CD4-positive, alpha-beta memory T cell (primary cell): ENCODE measurements around the gene GRM6. TPM values are rescaled to one million over a fixed set of nuclear protein-coding genes. Genes with fewer than 3 reads are reported as not detected.

ENCODE experiments used
- CTCF ChIA-PET: fragments of 350-600 bp; sonication (Branson Sonifier 250); formaldehyde crosslinking; loops from one replicate; lab custom pipeline; 2021; ENCODE audit warnings: inconsistent platforms; ENCODE audit not compliant: partially characterized antibody; lab: Charles Lee
- POLR2A ChIA-PET: fragments of 350-600 bp; sonication (Branson Sonifier 250); formaldehyde crosslinking; loops from one replicate; lab custom pipeline; 2021; ENCODE audit not compliant: partially characterized antibody; lab: Charles Lee
- DNase-seq, 5 donors: peaks; one replicate each; pipeline versions ENCODE4 v3.0.0 to v3.0.0-alpha.2; 2020 to 2022; ENCODE audit warnings: mixed read lengths in 1 of 5
- H3K27ac ChIP-seq: one replicate; pipeline ENCODE4 v1.7.0; 2013; ENCODE audit warnings: low read depth, low read length
- H3K27me3 ChIP-seq: 2 replicates; pipeline ENCODE4 v1.7.0; 2013; ENCODE audit warnings: mild to moderate bottlenecking, low read length, moderate library complexity; ENCODE audit not compliant: insufficient read depth
- H3K36me3 ChIP-seq: 2 replicates; pipeline ENCODE4 v1.7.0; 2013; ENCODE audit warnings: mild to moderate bottlenecking, low read length, moderate library complexity; ENCODE audit not compliant: insufficient read depth
- H3K4me1 ChIP-seq: 2 replicates; pipeline ENCODE4 v1.7.0; 2013; ENCODE audit warnings: mild to moderate bottlenecking, low read length, moderate library complexity; ENCODE audit not compliant: insufficient read depth
- H3K4me3 ChIP-seq, 2 donors: one replicate each; pipeline ENCODE4 v1.7.0; 2013; ENCODE audit warnings: low read length in 2 of 2, mild to moderate bottlenecking in 1 of 2
- H3K9me3 ChIP-seq, 2 donors: one replicate each; pipeline ENCODE4 v1.7.0; 2013; ENCODE audit warnings: low read length in 2 of 2, control low read depth in 1 of 2; ENCODE audit not compliant: control insufficient read depth in 1 of 2
- H3K27ac Mint-ChIP-seq, 7 donors: one replicate each; pipeline ENCODE4 v1.8.0; 2020 to 2021; ENCODE audit warnings: mixed read lengths in 7 of 7, mild to moderate bottlenecking in 6 of 7, inconsistent platforms in 3 of 7, moderate library complexity in 3 of 7
- H3K27me3 Mint-ChIP-seq, 2 donors: one replicate each; pipeline ENCODE4 v1.8.0; 2020 to 2021; ENCODE audit warnings: mixed read lengths in 2 of 2
- H3K36me3 Mint-ChIP-seq, 2 donors: one replicate each; pipeline ENCODE4 v1.8.0; 2020 to 2021; ENCODE audit warnings: mixed read lengths in 2 of 2, inconsistent platforms in 1 of 2, mild to moderate bottlenecking in 1 of 2
- H3K4me1 Mint-ChIP-seq, 4 donors: one replicate each; pipeline ENCODE4 v1.8.0; 2020 to 2021; ENCODE audit warnings: mixed read lengths in 4 of 4, mild to moderate bottlenecking in 1 of 4
- H3K4me3 Mint-ChIP-seq, 8 donors: one replicate each; pipeline ENCODE4 v1.8.0; 2020 to 2021; ENCODE audit warnings: mixed read lengths in 8 of 8, mild to moderate bottlenecking in 7 of 8, moderate library complexity in 6 of 8, inconsistent platforms in 3 of 8
- H3K9me3 Mint-ChIP-seq, 8 donors: one replicate each; pipeline ENCODE4 v1.8.0; 2020 to 2021; ENCODE audit warnings: mixed read lengths in 8 of 8, mild to moderate bottlenecking in 5 of 8, inconsistent platforms in 3 of 8, moderate library complexity in 1 of 8
- intact Hi-C: fragments of 100-400 bp; cut with micrococcal nuclease; formaldehyde crosslinking; loops from one replicate; pipeline ENCODE4 v1.15.1; 2023
- polyA plus RNA-seq, 2 donors: library from polyadenylated mRNA; unstranded; fragments of 300-500 nt; fragmentation: Illumina TruSeq; gene quantifications; one replicate each; pipeline ENCODE4 v1.2.3, GENCODE V29; 2021
- total RNA-seq, 2 experiments: library from RNA; stranded (reverse); gene quantifications; one replicate each; pipeline ENCODE4 v1.2.3, GENCODE V29; 2021

Gene GRM6
- total and polyA plus RNA-seq, 4 experiments from 2014 or later, result not detected

DNA sequence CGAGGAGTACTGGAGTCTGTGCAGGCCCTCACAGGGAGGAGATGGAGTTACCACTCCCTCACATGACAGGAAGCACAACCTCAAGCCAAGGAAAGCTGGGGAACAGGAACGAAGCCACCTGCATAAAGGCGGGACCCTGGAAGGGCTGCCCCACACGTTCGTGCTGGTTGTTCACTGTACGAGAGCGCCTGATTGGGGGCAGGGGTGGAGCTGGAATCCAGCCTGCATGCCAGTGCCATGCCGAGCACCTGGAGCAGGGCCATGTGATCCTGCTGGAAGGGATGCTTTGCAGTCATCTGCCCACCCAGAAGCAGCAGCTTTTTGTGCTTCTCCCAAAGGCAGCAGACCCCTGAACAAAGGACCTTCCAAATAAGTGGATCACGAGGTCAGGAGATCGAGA is 11.4 kb downstream of the GRM6 start:
- no peak overlapping the region for H3K27ac ChIP-seq
- intact Hi-C loops, result no loop called here
- H3K27me3 Mint-ChIP-seq, result no peaks in the 10 kb centered on the region
- no peak overlapping the region for H3K27ac Mint-ChIP-seq
- no peak overlapping the region for H3K4me3 ChIP-seq
- no peaks in the 10 kb centered on the region for H3K27me3 ChIP-seq
- peaks cover 4 to 52% (median 31%) of the 10 kb centered on the region in 8 donors for H3K9me3 Mint-ChIP-seq
- H3K4me1 Mint-ChIP-seq, result peaks cover 0 to 1% (median 0%) of the 10 kb centered on the region in 4 donors
- H3K36me3 ChIP-seq, result no peaks in the 10 kb centered on the region
- no peaks in the 10 kb centered on the region for H3K4me1 ChIP-seq
- POLR2A ChIA-PET, result no interaction called here
- H3K4me3 Mint-ChIP-seq, result no peak overlapping the region
- DNase-seq, result no peak
- CTCF ChIA-PET, result no interaction called here
- H3K36me3 Mint-ChIP-seq, result peaks cover 0 to 4% of the 10 kb centered on the region in 2 donors
- no peaks in the 10 kb centered on the region for H3K9me3 ChIP-seq

DNA sequence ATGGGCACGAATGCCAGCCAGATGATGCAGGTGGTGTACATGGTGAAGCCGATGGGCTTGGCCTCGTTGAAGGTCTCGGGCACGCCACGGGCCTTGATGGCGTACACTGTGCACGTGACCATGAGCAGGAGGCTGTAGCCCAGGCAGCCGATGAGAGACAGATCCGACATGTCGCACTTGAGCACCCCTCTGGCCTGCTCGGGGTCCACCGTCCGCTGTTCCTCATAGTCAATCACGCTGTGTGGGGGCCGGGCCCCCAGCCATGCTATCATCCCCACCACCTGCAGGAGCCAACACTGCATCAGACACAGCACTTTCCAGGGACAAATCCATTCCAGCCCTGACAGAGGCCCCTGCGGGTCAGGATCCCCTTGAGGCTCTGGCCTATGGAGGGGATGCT is 12.2 kb downstream of the GRM6 start:
- H3K36me3 ChIP-seq, result no peaks in the 10 kb centered on the region
- intact Hi-C loops, result no loop called here
- H3K27me3 ChIP-seq, result no peaks in the 10 kb centered on the region
- H3K9me3 Mint-ChIP-seq, result peaks cover 4 to 54% (median 36%) of the 10 kb centered on the region in 8 donors
- H3K36me3 Mint-ChIP-seq, result peaks cover under 1 to 5% of the 10 kb centered on the region in 2 donors
- CTCF ChIA-PET, result interaction anchor here (0.7 kb wide), 1 partner anchor 47 kb away, joined by 3 read pairs; no protein-coding TSS in a partner anchor
- H3K4me1 ChIP-seq, result no peaks in the 10 kb centered on the region
- H3K4me3 Mint-ChIP-seq, result no peak overlapping the region
- no peak overlapping the region for H3K27ac ChIP-seq
- peaks cover 0 to under 1% of the 10 kb centered on the region in 2 donors for H3K27me3 Mint-ChIP-seq
- no peaks in the 10 kb centered on the region for H3K9me3 ChIP-seq
- H3K27ac Mint-ChIP-seq, result no peak overlapping the region
- DNase-seq, result no peak
- no peak overlapping the region for H3K4me3 ChIP-seq
- peaks cover 0 to 1% (median 0%) of the 10 kb centered on the region in 4 donors for H3K4me1 Mint-ChIP-seq
- POLR2A ChIA-PET, result no interaction called here

DNA sequence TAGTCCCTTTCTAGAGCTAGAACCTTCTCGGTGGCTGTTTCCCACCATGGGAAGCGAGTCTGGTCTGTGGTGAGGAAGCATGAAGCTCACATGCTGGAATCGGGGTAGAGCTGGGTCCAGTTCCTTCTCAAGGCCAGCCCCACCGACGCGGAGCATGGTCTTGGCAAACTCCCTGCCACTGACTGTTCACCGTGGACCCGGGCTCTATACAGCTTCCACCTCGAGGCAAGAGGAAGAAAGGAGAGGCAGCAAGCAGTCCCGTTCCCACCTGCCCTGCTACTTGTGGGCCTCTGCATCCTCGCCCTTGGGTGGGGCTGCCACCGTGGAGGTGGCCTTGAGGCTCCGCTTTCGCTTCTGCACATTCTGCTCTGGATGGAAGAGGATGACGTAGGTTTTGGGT is 13.7 kb downstream of the GRM6 start:
- peaks cover 0 to 5% of the 10 kb centered on the region in 2 donors for H3K27me3 Mint-ChIP-seq
- POLR2A ChIA-PET, result no interaction called here
- peaks cover 6 to 66% (median 45%) of the 10 kb centered on the region in 8 donors for H3K9me3 Mint-ChIP-seq
- CTCF ChIA-PET, result no interaction called here
- Histone ChIP-seq H3K4me1 (no peaks in the 10 kb centered on the region), H3K27me3 (no peaks in the 10 kb centered on the region), H3K4me3 (no peak overlapping the region), H3K9me3 (peaks cover 0 to 8% of the 10 kb centered on the region in 2 donors), H3K36me3 (no peaks in the 10 kb centered on the region), H3K27ac (no peak overlapping the region)
- intact Hi-C loops, result no loop called here
- peaks cover 0 to 1% (median 0%) of the 10 kb centered on the region in 4 donors for H3K4me1 Mint-ChIP-seq
- no peak for DNase-seq
- H3K27ac Mint-ChIP-seq, result no peak overlapping the region
- peaks cover 3 to 8% of the 10 kb centered on the region in 2 donors for H3K36me3 Mint-ChIP-seq
- no peak overlapping the region for H3K4me3 Mint-ChIP-seq

DNA sequence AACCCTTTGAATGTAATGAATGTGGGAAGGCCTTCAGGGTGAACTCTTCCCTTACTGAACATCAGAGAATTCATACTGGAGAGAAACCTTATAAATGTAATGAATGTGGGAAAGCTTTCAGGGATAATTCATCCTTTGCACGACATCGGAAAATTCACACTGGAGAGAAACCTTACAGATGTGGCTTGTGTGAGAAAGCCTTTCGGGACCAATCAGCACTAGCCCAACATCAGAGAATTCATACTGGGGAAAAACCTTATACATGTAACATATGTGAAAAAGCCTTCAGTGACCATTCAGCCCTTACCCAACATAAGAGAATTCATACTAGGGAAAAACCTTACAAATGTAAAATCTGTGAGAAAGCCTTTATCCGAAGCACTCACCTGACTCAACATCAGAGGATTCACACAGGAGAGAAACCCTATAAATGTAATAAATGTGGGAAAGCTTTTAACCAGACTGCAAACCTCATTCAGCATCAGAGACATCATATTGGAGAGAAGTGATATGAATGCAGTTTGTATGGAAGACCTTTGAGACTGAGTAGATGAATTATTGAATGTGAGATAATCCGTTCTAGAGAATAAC is 29.6 kb downstream of the GRM6 start:
- H3K4me1 ChIP-seq, result no peaks in the 10 kb centered on the region
- Mint-ChIP-seq H3K36me3 (peaks cover 23 to 39% of the 10 kb centered on the region in 2 donors), H3K4me1 (no peaks in the 10 kb centered on the region), H3K27me3 (no peaks in the 10 kb centered on the region), H3K9me3 (peaks cover 6 to 90% (median 82%) of the 10 kb centered on the region in 8 donors), H3K27ac (no peak overlapping the region), H3K4me3 (no peak overlapping the region)
- H3K36me3 ChIP-seq, result no peaks in the 10 kb centered on the region
- POLR2A ChIA-PET, result no interaction called here
- no peak for DNase-seq
- H3K27me3 ChIP-seq, result no peaks in the 10 kb centered on the region
- CTCF ChIA-PET, result no interaction called here
- H3K9me3 ChIP-seq, result peaks cover 0 to 47% of the 10 kb centered on the region in 2 donors
- intact Hi-C loops, result no loop called here
- H3K4me3 ChIP-seq, result no peak overlapping the region
- H3K27ac ChIP-seq, result no peak overlapping the region

DNA sequence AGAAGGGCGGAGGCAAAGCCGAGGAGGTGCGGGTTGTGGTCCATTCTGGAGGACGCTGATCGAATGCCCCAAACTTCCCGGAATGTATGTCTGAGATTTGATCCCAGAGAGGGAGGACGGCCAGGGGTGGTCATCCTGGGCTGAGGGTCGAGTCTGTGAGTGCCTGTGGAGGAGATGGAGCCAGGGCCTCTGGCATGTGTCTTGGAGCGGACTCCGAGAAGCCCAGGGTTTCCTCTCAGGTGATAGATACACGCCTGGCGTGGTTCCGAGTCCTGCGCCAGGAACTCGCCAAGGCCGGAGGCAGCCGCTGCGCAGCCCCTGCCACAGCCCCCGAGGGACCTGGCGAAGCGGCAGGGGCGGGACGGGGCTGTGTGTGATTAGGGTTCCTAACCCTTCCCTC is 53.8 kb downstream of the GRM6 start:
- H3K4me1 ChIP-seq, result no peaks in the 10 kb centered on the region
- no peak overlapping the region for H3K4me3 ChIP-seq
- peaks cover 20 to 35% of the 10 kb centered on the region in 2 donors for H3K36me3 Mint-ChIP-seq
- H3K27me3 Mint-ChIP-seq, result peaks cover 11 to 12% of the 10 kb centered on the region in 2 donors
- no peaks in the 10 kb centered on the region for H3K36me3 ChIP-seq
- CTCF ChIA-PET, result no interaction called here
- H3K4me3 Mint-ChIP-seq, result no peak overlapping the region
- no peaks in the 10 kb centered on the region for H3K27me3 ChIP-seq
- intact Hi-C loops, result no loop called here
- POLR2A ChIA-PET, result no interaction called here
- peaks cover 13 to 94% (median 85%) of the 10 kb centered on the region in 8 donors for H3K9me3 Mint-ChIP-seq
- no peak overlapping the region for H3K27ac Mint-ChIP-seq
- H3K27ac ChIP-seq, result no peak overlapping the region
- H3K9me3 ChIP-seq, result peaks cover 6 to 20% of the 10 kb centered on the region in 2 donors
- no peaks in the 10 kb centered on the region for H3K4me1 Mint-ChIP-seq
- DNase-seq, result no peak

DNA sequence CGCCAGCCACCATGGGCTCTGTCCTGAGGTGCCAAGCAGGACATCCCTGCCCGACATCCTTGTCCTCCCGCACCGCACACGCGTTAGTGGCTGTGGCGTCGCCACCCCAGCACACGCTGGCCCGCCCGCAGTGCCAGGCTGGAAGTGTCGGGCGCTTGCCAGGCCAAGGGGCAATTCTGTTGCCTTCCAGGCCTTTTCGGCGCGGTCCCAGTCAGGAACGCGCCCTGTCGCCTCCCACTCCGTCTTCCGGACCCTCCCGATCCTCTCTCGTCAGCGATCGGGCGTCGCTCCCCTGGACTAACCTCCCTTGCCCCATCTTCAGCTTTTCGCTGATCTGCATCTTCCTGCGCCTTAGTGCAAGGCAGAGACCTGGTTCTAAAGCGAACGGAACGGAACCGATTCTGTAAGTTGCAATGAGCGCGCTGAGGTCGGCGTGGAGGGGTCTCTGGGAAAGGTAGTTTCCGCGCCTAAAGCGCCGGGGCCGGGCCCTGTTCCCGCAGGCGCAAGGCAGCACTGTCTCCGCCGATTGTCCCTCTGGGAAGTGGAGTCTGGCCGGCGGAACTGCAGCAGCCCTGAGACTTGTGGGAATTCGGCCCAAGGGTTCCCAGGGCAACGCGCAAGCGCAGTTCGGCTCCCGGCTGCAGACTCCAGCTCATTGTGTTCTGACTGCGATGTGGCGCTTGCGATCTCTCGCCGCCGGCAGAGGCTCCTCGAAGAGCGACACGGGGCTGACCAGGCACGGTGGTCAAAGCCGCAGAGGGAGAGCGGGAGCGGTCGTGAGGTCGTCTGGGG is 54.4 kb downstream of the GRM6 start, which contains the start of gene ZNF454:
ZNF454 (plus strand) TSS at position 630 of the 792 bp plus-strand sequence. CDS start 1,594 bp downstream, outside the sequence.
- Histone ChIP-seq H3K9me3 (peaks cover 6 to 25% of the 10 kb centered on the region in 2 donors), H3K27ac (no peak within 1 kb of the TSS), H3K27me3 (no peaks in the 10 kb centered on the region), H3K36me3 (no peaks in the 10 kb centered on the region), H3K4me3 (no peak within 1 kb of the TSS), H3K4me1 (no peaks in the 10 kb centered on the region)
- ChIA-PET CTCF (no interaction called here), POLR2A (no interaction called here)
- intact Hi-C loops, result no loop called here
- H3K9me3 Mint-ChIP-seq, result peaks cover 13 to 95% (median 88%) of the 10 kb centered on the region in 8 donors
- H3K36me3 Mint-ChIP-seq, result peaks cover 20 to 41% of the 10 kb centered on the region in 2 donors
- no peak within 1 kb of the TSS for H3K27ac Mint-ChIP-seq
- peaks cover 11 to 12% of the 10 kb centered on the region in 2 donors for H3K27me3 Mint-ChIP-seq
- H3K4me1 Mint-ChIP-seq, result no peaks in the 10 kb centered on the region
- no peak for DNase-seq
- H3K4me3 Mint-ChIP-seq, result peak within 1 kb of the TSS in 1 of 8 donors; percentile 27
